HFFc6 (cell line): ENCODE data around the gene PTRHD1. TPM values are rescaled to one million over a fixed set of nuclear protein-coding genes. Genes with fewer than 3 reads are reported as not detected.

ENCODE experiments used
- DNase-seq: peaks from one replicate; pipeline ENCODE4 v3.0.0-alpha.2; 2018
- H3K27ac Mint-ChIP-seq: 2 replicates; pipeline ENCODE4 v1.8.0; 2020; ENCODE audit warnings: mild to moderate bottlenecking, mixed read lengths
- H3K27me3 Mint-ChIP-seq: 2 replicates; pipeline ENCODE4 v1.8.0; 2021; ENCODE audit warnings: mild to moderate bottlenecking, moderate library complexity, mixed read lengths; ENCODE audit not compliant: insufficient read depth
- H3K36me3 Mint-ChIP-seq: 2 replicates; pipeline ENCODE4 v1.8.0; 2021; ENCODE audit warnings: low read depth, mixed read lengths
- H3K4me1 Mint-ChIP-seq: 2 replicates; pipeline ENCODE4 v1.8.0; 2020; ENCODE audit warnings: low read depth, mixed read lengths
- H3K4me3 Mint-ChIP-seq: 2 replicates; pipeline ENCODE4 v1.8.0; 2020; ENCODE audit warnings: mild to moderate bottlenecking, moderate library complexity, mixed read lengths
- H3K9me3 Mint-ChIP-seq: 2 replicates; pipeline ENCODE4 v1.8.0; 2020; ENCODE audit warnings: mild to moderate bottlenecking, mixed read lengths
- total RNA-seq, 6 experiments: library from RNA; stranded (reverse); fragmentation: NEBNext Ultra II Directional; extraction: Animal tissue kit (Norgen Biotek cat#: 25700); gene quantifications; 2 replicates in 1 of 6; 3 replicates in 5 of 6; pipeline ENCODE4 v1.2.3, GENCODE V29; 2021
- TF ChIP-seq, protein P1 (sequence below): fragments of 200-600 bp; sonication (generic); IDR thresholded peaks from 2 replicates; pipeline ENCODE4 v1.5.0; 2021; ENCODE audit warnings: antibody characterized with exemption, mild to moderate bottlenecking

Gene PTRHD1
- total RNA-seq, 6 experiments from 2014 or later, result 29.4 to 44.4 (median 35.0) TPM

DNA sequence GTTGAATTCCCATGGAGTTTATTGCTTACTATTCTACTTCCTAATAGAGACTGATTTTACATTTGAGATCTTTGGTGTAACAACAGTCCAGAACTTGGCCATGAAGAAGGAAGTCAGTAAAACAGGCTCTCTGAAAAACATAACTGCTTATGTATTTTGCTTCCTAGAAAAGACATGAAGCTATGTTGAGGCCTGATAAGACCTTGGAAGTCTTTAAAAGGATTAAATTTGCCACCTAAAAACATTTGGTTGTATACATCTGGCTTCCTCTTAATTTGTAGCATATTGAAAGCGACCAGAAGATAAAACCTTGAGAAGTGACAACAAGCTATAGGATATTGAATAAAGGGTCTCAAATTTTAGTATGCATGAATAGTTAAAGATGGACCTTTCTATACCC lies 36.4 kb downstream of the PTRHD1 start:
- TF ChIP-seq, protein P1, sequence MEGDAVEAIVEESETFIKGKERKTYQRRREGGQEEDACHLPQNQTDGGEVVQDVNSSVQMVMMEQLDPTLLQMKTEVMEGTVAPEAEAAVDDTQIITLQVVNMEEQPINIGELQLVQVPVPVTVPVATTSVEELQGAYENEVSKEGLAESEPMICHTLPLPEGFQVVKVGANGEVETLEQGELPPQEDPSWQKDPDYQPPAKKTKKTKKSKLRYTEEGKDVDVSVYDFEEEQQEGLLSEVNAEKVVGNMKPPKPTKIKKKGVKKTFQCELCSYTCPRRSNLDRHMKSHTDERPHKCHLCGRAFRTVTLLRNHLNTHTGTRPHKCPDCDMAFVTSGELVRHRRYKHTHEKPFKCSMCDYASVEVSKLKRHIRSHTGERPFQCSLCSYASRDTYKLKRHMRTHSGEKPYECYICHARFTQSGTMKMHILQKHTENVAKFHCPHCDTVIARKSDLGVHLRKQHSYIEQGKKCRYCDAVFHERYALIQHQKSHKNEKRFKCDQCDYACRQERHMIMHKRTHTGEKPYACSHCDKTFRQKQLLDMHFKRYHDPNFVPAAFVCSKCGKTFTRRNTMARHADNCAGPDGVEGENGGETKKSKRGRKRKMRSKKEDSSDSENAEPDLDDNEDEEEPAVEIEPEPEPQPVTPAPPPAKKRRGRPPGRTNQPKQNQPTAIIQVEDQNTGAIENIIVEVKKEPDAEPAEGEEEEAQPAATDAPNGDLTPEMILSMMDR, result no peak
- Mint-ChIP-seq H3K4me3 (no peak overlapping the region), H3K27ac (no peak overlapping the region), H3K36me3 (no peaks in the 10 kb centered on the region), H3K27me3 (no peaks in the 10 kb centered on the region), H3K4me1 (no peaks in the 10 kb centered on the region), H3K9me3 (no peaks in the 10 kb centered on the region)
- no peak for DNase-seq

DNA sequence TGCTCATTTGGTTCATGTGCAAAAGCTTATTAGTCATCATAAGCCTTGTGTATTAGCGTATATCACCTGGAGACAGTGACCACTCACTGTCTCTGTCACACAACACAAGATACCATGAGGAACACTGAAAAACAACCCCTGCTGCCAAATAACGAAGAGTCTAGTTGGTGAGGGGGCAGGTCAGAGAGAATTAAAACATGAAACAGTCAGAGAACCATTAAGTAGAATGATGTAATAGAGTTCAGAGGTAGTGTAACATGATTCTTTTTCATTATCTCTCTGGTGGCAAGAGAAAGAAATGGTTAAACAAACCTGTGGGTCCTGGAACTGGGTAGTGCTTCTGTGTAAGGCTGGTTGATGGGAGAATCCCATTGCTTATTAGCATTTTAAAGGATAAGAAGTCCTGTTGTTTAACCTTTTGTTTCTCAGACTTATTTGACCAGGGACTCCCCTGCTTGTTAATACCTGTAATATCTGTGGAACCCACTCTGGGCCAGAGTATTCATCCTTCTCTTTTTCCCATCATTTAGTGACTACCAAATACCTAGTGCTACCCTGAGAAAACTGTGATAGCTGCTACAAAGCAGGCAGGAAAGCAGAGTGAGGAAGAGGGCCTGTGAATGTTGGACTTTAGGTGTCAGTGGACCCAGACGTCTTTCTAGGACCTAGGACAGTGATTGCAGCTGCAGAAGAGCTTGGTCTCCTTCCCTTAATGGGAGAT lies 38.0 kb downstream of the PTRHD1 start:
- DNase-seq, result no peak
- H3K4me1 Mint-ChIP-seq, result no peaks in the 10 kb centered on the region

DNA sequence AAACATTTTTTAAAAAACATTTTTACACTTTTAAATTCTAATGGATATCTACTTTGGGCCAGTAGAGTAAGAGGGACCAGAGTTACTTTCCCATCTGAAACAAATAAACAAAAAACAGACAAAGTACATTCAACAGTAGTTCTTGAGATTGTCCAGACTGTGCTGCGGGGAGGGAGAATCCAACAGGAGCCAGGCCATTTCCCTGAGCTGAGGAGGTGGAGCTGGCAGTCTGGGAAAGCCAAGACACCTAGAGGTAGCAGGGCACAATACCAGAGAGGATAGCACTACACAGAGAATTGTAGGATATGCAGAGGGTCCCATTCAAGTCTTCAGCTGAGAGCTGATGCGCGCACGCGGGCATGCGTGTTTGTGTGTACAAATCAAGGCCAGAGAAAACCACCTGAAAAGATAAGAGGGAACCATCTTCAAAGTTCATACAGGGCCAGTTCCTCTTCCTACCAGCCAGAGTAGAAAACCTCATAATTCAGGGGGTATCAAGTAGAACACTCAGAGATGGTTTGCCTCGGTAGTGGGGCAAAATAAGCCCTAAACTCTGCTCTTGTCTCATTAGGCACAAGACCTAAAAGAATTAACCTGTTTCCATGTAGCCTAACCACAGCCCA lies 44.0 kb downstream of the PTRHD1 start:
- H3K27ac Mint-ChIP-seq, result no peak overlapping the region
- TF ChIP-seq, protein P1, result no peak
- no peaks in the 10 kb centered on the region for H3K9me3 Mint-ChIP-seq
- H3K27me3 Mint-ChIP-seq, result no peaks in the 10 kb centered on the region
- H3K4me3 Mint-ChIP-seq, result no peak overlapping the region
- no peaks in the 10 kb centered on the region for H3K36me3 Mint-ChIP-seq
- DNase-seq, result no peak
- no peaks in the 10 kb centered on the region for H3K4me1 Mint-ChIP-seq

More for the DNA sequence above, 38.0 kb downstream of the PTRHD1 start:
- TF ChIP-seq, protein P1, result no peak
- Mint-ChIP-seq H3K27me3 (no peaks in the 10 kb centered on the region), H3K36me3 (no peaks in the 10 kb centered on the region), H3K27ac (no peak overlapping the region), H3K4me3 (no peak overlapping the region), H3K9me3 (no peaks in the 10 kb centered on the region)

DNA sequence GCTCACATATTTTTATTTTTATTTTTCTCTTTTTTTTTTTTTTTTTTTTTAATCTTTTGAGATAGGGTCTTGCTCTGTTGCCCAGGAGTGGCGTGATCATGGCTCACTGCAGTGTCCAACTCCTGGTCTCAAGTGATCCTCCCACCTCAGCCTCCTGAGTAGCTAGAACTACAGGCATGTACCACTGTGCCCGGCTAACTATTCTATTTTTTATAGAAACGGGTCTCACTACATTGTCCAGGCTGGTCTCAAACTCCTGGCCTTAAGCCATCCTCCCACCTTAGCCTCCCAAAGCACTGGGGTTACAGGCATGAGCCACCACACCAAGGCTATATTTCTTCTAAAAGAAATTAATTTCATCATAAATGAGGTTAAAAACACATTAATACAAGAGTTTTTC lies 45.9 kb downstream of the PTRHD1 start:
- no peaks in the 10 kb centered on the region for H3K36me3 Mint-ChIP-seq

DNA sequence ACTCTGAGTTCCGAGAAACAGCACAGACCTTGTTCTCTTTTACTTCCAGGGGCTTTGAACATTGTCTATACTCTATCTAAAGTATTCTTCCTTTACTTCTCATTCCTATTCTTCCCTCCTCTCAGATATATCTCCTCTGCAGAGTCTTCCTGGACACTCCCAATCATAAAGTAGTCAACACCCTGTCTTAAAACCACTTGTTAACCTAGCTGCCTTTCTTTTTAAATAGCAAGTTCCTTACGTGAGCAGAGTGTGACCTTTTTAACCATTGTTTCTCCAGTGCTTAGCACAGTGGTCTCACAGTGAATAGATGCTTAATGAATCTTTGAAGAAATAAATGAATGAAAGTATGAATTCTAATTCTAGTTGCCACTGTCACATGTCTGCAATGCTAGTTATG lies 47.4 kb downstream of the PTRHD1 start:
- no peaks in the 10 kb centered on the region for H3K27me3 Mint-ChIP-seq
- H3K4me1 Mint-ChIP-seq, result no peaks in the 10 kb centered on the region

More for the DNA sequence above, 45.9 kb downstream of the PTRHD1 start:
- Mint-ChIP-seq H3K4me1 (no peaks in the 10 kb centered on the region), H3K27ac (no peak overlapping the region), H3K4me3 (no peak overlapping the region), H3K9me3 (no peaks in the 10 kb centered on the region), H3K27me3 (no peaks in the 10 kb centered on the region)
- no peak for DNase-seq
- TF ChIP-seq, protein P1, result no peak

More for the DNA sequence above, 47.4 kb downstream of the PTRHD1 start:
- DNase-seq, result no peak
- H3K9me3 Mint-ChIP-seq, result no peaks in the 10 kb centered on the region
- TF ChIP-seq, protein P1, result no peak
- H3K36me3 Mint-ChIP-seq, result no peaks in the 10 kb centered on the region
- no peak overlapping the region for H3K27ac Mint-ChIP-seq
- no peak overlapping the region for H3K4me3 Mint-ChIP-seq
